B cell (primary cell): ENCODE measurements around the gene NOL4L.

Experiments used
- EZH2 ChIP-seq: IDR thresholded peaks from 2 replicates; pipeline ENCODE4 v1.6.1; 2012; ENCODE audit warnings: borderline replicate concordance, low read depth, mild to moderate bottlenecking, moderate library complexity, low read length; ENCODE audit not compliant: insufficient read depth, poor library complexity, severe bottlenecking
- TF ChIP-seq, protein P1 (sequence below): fragments of 200-600 bp; IDR thresholded peaks from one replicate; pipeline ENCODE4 v1.8.0; 2022; ENCODE audit warnings: antibody characterized with exemption, mild to moderate bottlenecking

DNA sequence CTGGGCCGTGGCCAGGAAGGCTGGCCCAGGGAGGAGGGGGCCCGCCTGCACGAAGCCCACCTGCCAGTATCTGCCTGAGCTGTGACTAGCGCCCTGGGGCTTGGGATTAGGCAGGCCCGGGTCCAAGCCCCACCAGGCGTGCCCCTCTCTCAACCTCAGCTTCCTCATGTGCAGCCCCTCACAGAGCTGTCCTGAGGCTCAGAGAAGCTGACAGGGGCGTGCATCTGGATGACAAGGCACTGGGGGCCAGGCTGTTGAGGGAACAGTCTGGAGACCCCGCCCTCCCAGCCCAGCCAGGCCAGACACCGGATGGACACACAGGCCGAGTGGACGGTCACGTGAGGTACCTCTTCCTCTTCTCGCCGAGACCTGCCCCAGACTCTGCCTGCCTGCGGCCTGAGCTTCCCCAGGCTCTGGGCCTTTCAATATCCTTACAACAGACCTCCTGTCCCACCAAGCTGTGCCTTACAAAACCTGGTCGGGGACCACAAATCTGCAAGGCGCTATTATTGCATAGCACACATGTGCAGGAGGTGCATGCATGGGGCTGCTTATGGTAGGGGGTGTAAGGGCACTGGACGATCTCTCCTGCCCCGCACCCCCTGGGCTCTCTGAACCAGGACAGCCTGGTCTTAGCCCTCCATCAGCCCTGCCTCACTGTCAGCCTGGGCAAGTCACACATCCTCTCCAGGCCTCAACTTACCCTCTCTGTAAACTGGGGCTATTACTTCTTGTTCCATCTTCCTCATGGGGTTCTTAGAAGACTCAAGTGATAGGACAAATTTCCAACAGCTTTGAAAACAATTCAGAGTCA, 20.0 kb downstream of the NOL4L start:
- TF ChIP-seq, protein P1, sequence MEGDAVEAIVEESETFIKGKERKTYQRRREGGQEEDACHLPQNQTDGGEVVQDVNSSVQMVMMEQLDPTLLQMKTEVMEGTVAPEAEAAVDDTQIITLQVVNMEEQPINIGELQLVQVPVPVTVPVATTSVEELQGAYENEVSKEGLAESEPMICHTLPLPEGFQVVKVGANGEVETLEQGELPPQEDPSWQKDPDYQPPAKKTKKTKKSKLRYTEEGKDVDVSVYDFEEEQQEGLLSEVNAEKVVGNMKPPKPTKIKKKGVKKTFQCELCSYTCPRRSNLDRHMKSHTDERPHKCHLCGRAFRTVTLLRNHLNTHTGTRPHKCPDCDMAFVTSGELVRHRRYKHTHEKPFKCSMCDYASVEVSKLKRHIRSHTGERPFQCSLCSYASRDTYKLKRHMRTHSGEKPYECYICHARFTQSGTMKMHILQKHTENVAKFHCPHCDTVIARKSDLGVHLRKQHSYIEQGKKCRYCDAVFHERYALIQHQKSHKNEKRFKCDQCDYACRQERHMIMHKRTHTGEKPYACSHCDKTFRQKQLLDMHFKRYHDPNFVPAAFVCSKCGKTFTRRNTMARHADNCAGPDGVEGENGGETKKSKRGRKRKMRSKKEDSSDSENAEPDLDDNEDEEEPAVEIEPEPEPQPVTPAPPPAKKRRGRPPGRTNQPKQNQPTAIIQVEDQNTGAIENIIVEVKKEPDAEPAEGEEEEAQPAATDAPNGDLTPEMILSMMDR = no peak
- no peak for TF ChIP-seq EZH2
